SK-N-SH (cell line): ENCODE data around the gene GALNTL6. TPM values are rescaled to one million over a fixed set of nuclear protein-coding genes. Genes with fewer than 3 reads are reported as not detected.

Experiments
- CTCF ChIA-PET: fragments of 300-600, 350-600 bp; formaldehyde crosslinking; extraction: SDS; loops from one replicate; lab custom pipeline; 2021; lab: Yijun Ruan, JAX
- POLR2A ChIA-PET: fragments of 350-600 bp; sonication (Branson Sonifier 250); formaldehyde crosslinking; extraction: SDS; loops from one replicate; lab custom pipeline; 2020; ENCODE audit warnings: antibody characterized with exemption, inconsistent platforms; lab: Yijun Ruan, JAX
- DNase-seq: peaks from one replicate; pipeline ENCODE4 v3.0.0; 2012
- H2AFZ ChIP-seq: fragments of 200-600 bp; sonication (generic); 2 replicates; pipeline ENCODE4 v1.8.1; 2016; ENCODE audit warnings: antibody characterized with exemption, mild to moderate bottlenecking, low read depth
- H3F3A ChIP-seq: fragments of 200-600 bp; sonication (generic); replicated peaks from 2 replicates; pipeline ENCODE3; 2016; ENCODE audit warnings: antibody characterized with exemption, mild to moderate bottlenecking; ENCODE audit not compliant: insufficient read depth
- H3K27ac ChIP-seq, 2 experiments: fragments of 200-500 bp in 1 of 2; fragments of 200-600 bp in 1 of 2; sonication (Bioruptor generic) in 1 of 2; sonication (generic), shearing (Covaris generic) in 1 of 2; 2 replicates each; pipeline versions ENCODE4 v1.5.1 to v1.6.1; 2014 to 2016; ENCODE audit warnings: low read depth in 2 of 2, inconsistent platforms in 1 of 2, low read length in 1 of 2, mild to moderate bottlenecking in 1 of 2, mixed read lengths in 1 of 2
- H3K27me3 ChIP-seq: fragments of 200-600 bp; sonication (generic), shearing (Covaris generic); 2 replicates; pipeline ENCODE4 v1.6.1; 2016; ENCODE audit warnings: mixed run types; ENCODE audit not compliant: insufficient read depth
- H3K36me3 ChIP-seq, 2 experiments: fragments of 200-500 bp in 1 of 2; fragments of 200-600 bp in 1 of 2; sonication (Bioruptor generic) in 1 of 2; sonication (generic) in 1 of 2; replicated peaks in 1 of 2; 2 replicates each; pipeline versions ENCODE3 to v1.5.1; 2014 to 2016; ENCODE audit warnings: low read length in 1 of 2, mild to moderate bottlenecking in 1 of 2; ENCODE audit not compliant: insufficient read depth in 2 of 2, control insufficient read depth in 1 of 2
- H3K4me1 ChIP-seq, 2 experiments: fragments of 200-500 bp in 1 of 2; fragments of 200-600 bp in 1 of 2; sonication (Bioruptor generic) in 1 of 2; sonication (generic), shearing (Covaris generic) in 1 of 2; 2 replicates each; pipeline versions ENCODE4 v1.5.1 to v1.6.1; 2014 to 2016; ENCODE audit warnings: low read depth in 1 of 2, low read length in 1 of 2, mixed run types in 1 of 2; ENCODE audit not compliant: insufficient read depth in 2 of 2, control insufficient read depth in 1 of 2
- H3K4me2 ChIP-seq: fragments of 200-600 bp; sonication (generic), shearing (Covaris generic); 2 replicates; pipeline ENCODE4 v1.6.1; 2017; ENCODE audit warnings: mixed run types
- H3K4me3 ChIP-seq, 2 experiments: fragments of 200-500 bp in 1 of 2; fragments of 200-600 bp in 1 of 2; sonication (Bioruptor generic) in 1 of 2; sonication (generic), shearing (Covaris generic) in 1 of 2; 2 replicates each; pipeline versions ENCODE4 v1.5.1 to v1.8.1; 2014 to 2016; ENCODE audit warnings: low read depth in 2 of 2, inconsistent platforms in 1 of 2, low read length in 1 of 2, mild to moderate bottlenecking in 1 of 2, mixed read lengths in 1 of 2, moderate library complexity in 1 of 2
- H3K79me2 ChIP-seq: fragments of 200-600 bp; sonication (generic); 2 replicates; pipeline ENCODE4 v1.8.1; 2017; ENCODE audit warnings: mild to moderate bottlenecking; ENCODE audit not compliant: insufficient read depth
- H3K9ac ChIP-seq: fragments of 200-600 bp; sonication (generic); 2 replicates; pipeline ENCODE4 v1.6.1; 2017; ENCODE audit warnings: mixed run types
- H3K9me2 ChIP-seq: fragments of 200-600 bp; sonication (generic); 2 replicates; pipeline ENCODE4 v1.6.1; 2017; ENCODE audit warnings: mixed run types
- H3K9me3 ChIP-seq: fragments of 200-600 bp; sonication (generic); 2 replicates; pipeline ENCODE4 v1.6.1; 2017; ENCODE audit warnings: mixed run types, mild to moderate bottlenecking, moderate library complexity
- H4K20me1 ChIP-seq: fragments of 200-600 bp; sonication (generic); 2 replicates; pipeline ENCODE4 v1.6.1; 2017; ENCODE audit warnings: mild to moderate bottlenecking, mixed run types; ENCODE audit not compliant: insufficient read depth
- CTCF ChIP-seq: fragments of 200-600 bp; sonication (generic); IDR thresholded peaks from 2 replicates; pipeline ENCODE4 v1.6.1; 2017; ENCODE audit warnings: antibody characterized with exemption, mild to moderate bottlenecking, moderate library complexity
- ELF1 ChIP-seq: IDR thresholded peaks from 2 replicates; pipeline ENCODE4 v1.4.0; 2012
- EZH2phosphoT487 ChIP-seq: fragments of 200-600 bp; sonication (generic); IDR thresholded peaks from 2 replicates; pipeline ENCODE4 v1.6.1; 2017; ENCODE audit warnings: low read depth, mixed run types, mild to moderate bottlenecking, antibody characterized with exemption, moderate library complexity, borderline replicate concordance
- GABPA ChIP-seq: IDR thresholded peaks from 2 replicates; pipeline ENCODE4 v1.4.0; 2012; ENCODE audit warnings: low read depth, mild to moderate bottlenecking
- MXI1 ChIP-seq: IDR thresholded peaks from 2 replicates; pipeline ENCODE4 v1.6.1; 2012; ENCODE audit warnings: mild to moderate bottlenecking, low read depth, low read length, improper control_type of control experiment
- NRF1 ChIP-seq: IDR thresholded peaks from 2 replicates; pipeline ENCODE4 v1.6.1; 2012; ENCODE audit warnings: low read depth, mild to moderate bottlenecking, low read length
- PBX3 ChIP-seq: IDR thresholded peaks from 2 replicates; pipeline ENCODE4; 2012
- REST ChIP-seq: IDR thresholded peaks from 2 replicates; pipeline ENCODE4 v1.6.1; 2012; ENCODE audit warnings: mild to moderate bottlenecking, low read depth, low read length, moderate library complexity
- SMC3 ChIP-seq: IDR thresholded peaks from 2 replicates; pipeline ENCODE4 v1.6.1; 2012; ENCODE audit warnings: low read depth, low read length, improper control_type of control experiment
- WGBS: methylation state at CpG from one replicate; pipeline ENCODE4 v1.1.6; 2017; ENCODE audit warnings: low lambda C conversion rate; 5-methylcytosine and 5-hydroxymethylcytosine counted together
- polyA plus RNA-seq, 3 experiments: library from polyadenylated mRNA; depleted of rRNA; stranded (reverse); fragments of >200 nt; gene quantifications; 2 replicates each; pipeline ENCODE4 v1.2.3, GENCODE V29; 2012
- TF ChIP-seq, protein P1 (sequence below): IDR thresholded peaks from 2 replicates; pipeline ENCODE4 v1.4.0; 2012; ENCODE audit warnings: low read depth, borderline replicate concordance

The GALNTL6 gene
- polyA plus RNA-seq, 1 of the 3 experiments (the other 2 are of a cell fraction), result 0.07 TPM

GRCh38 chr4:172157946-172158345 is 344.7 kb downstream of the GALNTL6 start:
- Histone ChIP-seq H3K79me2 (no peaks in the 10 kb centered on the region), H3K27ac (no peak overlapping the region), H3K9ac (no peak overlapping the region), H3F3A (no peaks in the 10 kb centered on the region), H3K9me3 (no peaks in the 10 kb centered on the region), H3K9me2 (no peaks in the 10 kb centered on the region), H3K36me3 (no peaks in the 10 kb centered on the region), H4K20me1 (no peaks in the 10 kb centered on the region), H3K27me3 (no peaks in the 10 kb centered on the region), H3K4me2 (no peak overlapping the region), H3K4me3 (no peak overlapping the region), H3K4me1 (no peaks in the 10 kb centered on the region), H2AFZ (no peak overlapping the region)
- WGBS, result 48% methylated on average over 2 of the region's 2 CpGs
- POLR2A ChIA-PET, result no interaction called here
- CTCF ChIA-PET, result interaction anchor here (1.0 to 1.2 kb wide), 2 partner anchors 8 to 13 kb away, joined by 3 read pairs; no protein-coding TSS in a partner anchor
- no peak for TF ChIP-seq CTCF
- TF ChIP-seq PBX3, result no peak
- TF ChIP-seq, protein P1, sequence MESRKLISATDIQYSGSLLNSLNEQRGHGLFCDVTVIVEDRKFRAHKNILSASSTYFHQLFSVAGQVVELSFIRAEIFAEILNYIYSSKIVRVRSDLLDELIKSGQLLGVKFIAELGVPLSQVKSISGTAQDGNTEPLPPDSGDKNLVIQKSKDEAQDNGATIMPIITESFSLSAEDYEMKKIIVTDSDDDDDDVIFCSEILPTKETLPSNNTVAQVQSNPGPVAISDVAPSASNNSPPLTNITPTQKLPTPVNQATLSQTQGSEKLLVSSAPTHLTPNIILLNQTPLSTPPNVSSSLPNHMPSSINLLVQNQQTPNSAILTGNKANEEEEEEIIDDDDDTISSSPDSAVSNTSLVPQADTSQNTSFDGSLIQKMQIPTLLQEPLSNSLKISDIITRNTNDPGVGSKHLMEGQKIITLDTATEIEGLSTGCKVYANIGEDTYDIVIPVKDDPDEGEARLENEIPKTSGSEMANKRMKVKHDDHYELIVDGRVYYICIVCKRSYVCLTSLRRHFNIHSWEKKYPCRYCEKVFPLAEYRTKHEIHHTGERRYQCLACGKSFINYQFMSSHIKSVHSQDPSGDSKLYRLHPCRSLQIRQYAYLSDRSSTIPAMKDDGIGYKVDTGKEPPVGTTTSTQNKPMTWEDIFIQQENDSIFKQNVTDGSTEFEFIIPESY, result no peak
- TF ChIP-seq EZH2phosphoT487, result no peak
- no peak for TF ChIP-seq MXI1
- no peak for TF ChIP-seq ELF1
- TF ChIP-seq NRF1, result no peak
- TF ChIP-seq REST, result no peak
- no peak for TF ChIP-seq GABPA
- no peak for TF ChIP-seq SMC3
- DNase-seq, result no peak
